PC-3 (cell line): ENCODE measurements around the gene MYEOV.

Source experiments
- CTCF ChIP-seq: fragments of 300-600 bp; sonication (generic); conservative IDR thresholded peaks from 2 replicates; pipeline ENCODE4 v1.5.1; 2017; ENCODE audit warnings: antibody characterized with exemption, low read depth, mild to moderate bottlenecking, low read length
- EZH2 ChIP-seq: fragments of 300-600 bp; sonication (generic); IDR thresholded peaks from one replicate; pipeline ENCODE4 v1.6.1; 2017; ENCODE audit warnings: antibody characterized with exemption, mild to moderate bottlenecking, low read length; ENCODE audit not compliant: unreplicated experiment

GRCh38 chr11:69326622-69327219, 32.8 kb downstream of the MYEOV start:
- no peak for TF ChIP-seq EZH2
- TF ChIP-seq CTCF: no peak
